Panc1 (cell line): ENCODE data around the gene TCEAL5. TPM values are rescaled to one million over a fixed set of nuclear protein-coding genes. Genes with fewer than 3 reads are reported as not detected.

Source experiments
- ATAC-seq: fragments of 200-7000 bp; cut with Tn5 transposase; 2 replicates; pipeline ENCODE4 v1.9.1; 2020; ENCODE audit warnings: mild to moderate bottlenecking, moderate library complexity
- BruUV-seq: library from RNA; stranded (reverse); fragments of 400-500 nt; replicated peaks from 2 replicates; lab custom pipeline; 2021; lab: Mats Ljungman, UMichigan
- CTCF ChIA-PET: fragments of 300-600 bp; sonication (Branson Sonifier 250); formaldehyde crosslinking; loops from one replicate; lab custom pipeline; 2022; ENCODE audit warnings: antibody characterized with exemption; lab: Charles Lee
- POLR2A ChIA-PET: fragments of 300-600 bp; sonication (Branson Sonifier 250); formaldehyde crosslinking; loops from one replicate; lab custom pipeline; 2022; ENCODE audit warnings: antibody characterized with exemption; lab: Charles Lee
- DNase-seq: peaks from one replicate; pipeline ENCODE4 v3.0.0-alpha.2; 2010; ENCODE audit warnings: low read depth, low spot score
- H3K27ac ChIP-seq: 2 replicates; pipeline ENCODE4 v1.5.1; 2011; ENCODE audit warnings: mild to moderate bottlenecking, low read length, inconsistent platforms
- H3K27me3 ChIP-seq: fragments of 200-500 bp; sonication (Bioruptor generic); 2 replicates; pipeline ENCODE4 v1.6.0; 2014; ENCODE audit warnings: low read length, inconsistent platforms; ENCODE audit not compliant: control insufficient read depth, insufficient read depth
- H3K36me3 ChIP-seq: fragments of 200-500 bp; sonication (Bioruptor generic); 2 replicates; pipeline ENCODE4 v1.5.1; 2014; ENCODE audit warnings: inconsistent platforms, mild to moderate bottlenecking, low read length, moderate library complexity; ENCODE audit not compliant: control insufficient read depth, insufficient read depth
- H3K4me1 ChIP-seq: 2 replicates; pipeline ENCODE4 v1.5.1; 2011; ENCODE audit warnings: inconsistent platforms, mild to moderate bottlenecking, low read length, moderate library complexity; ENCODE audit not compliant: control insufficient read depth, insufficient read depth
- H3K4me3 ChIP-seq, 2 experiments: 2 replicates each; pipeline ENCODE4 v1.5.1; 2011 to 2012; ENCODE audit warnings: low read depth in 2 of 2, low read length in 2 of 2, mild to moderate bottlenecking in 2 of 2, inconsistent platforms in 1 of 2, moderate library complexity in 1 of 2
- H3K9me3 ChIP-seq: fragments of 200-500 bp; sonication (Bioruptor generic); 2 replicates; pipeline ENCODE4 v1.5.1; 2014; ENCODE audit warnings: low read depth, mild to moderate bottlenecking, inconsistent platforms, low read length, moderate library complexity; ENCODE audit not compliant: control insufficient read depth, insufficient read depth
- POLR2AphosphoS5 ChIP-seq: IDR thresholded peaks from 2 replicates; pipeline ENCODE4 v1.6.1; 2012; ENCODE audit warnings: mild to moderate bottlenecking, low read depth, low read length, moderate library complexity
- SIN3A ChIP-seq: IDR thresholded peaks from 2 replicates; pipeline ENCODE4 v1.6.1; 2012; ENCODE audit warnings: low read depth, mild to moderate bottlenecking, low read length, moderate library complexity, borderline replicate concordance; ENCODE audit not compliant: insufficient read depth
- TCF7L2 ChIP-seq: IDR thresholded peaks from 2 replicates; pipeline ENCODE4 v1.6.1; 2011; ENCODE audit warnings: mild to moderate bottlenecking, low read depth, low read length, inconsistent platforms
- in situ Hi-C: cut with HindIII; loops from 2 replicates; pipeline ENCODE4 v1.10.0; 2016; ENCODE audit warnings: low sequenced_read_pairs, low pct_unique_long_range_greater_than_20kb
- intact Hi-C: fragments of 100-400 bp; cut with micrococcal nuclease; formaldehyde crosslinking; loops from one replicate; pipeline ENCODE4 v1.10.0; 2022; ENCODE audit not compliant: unreplicated experiment
- total RNA-seq: library from RNA; stranded (reverse); gene quantifications from one replicate; pipeline ENCODE4 v1.2.1, GENCODE V29; 2021; ENCODE audit not compliant: unreplicated experiment
- TF ChIP-seq, protein P1 (sequence below): fragments of 450-650 bp; IDR thresholded peaks from 2 replicates; pipeline ENCODE4 v1.5.1; 2017; ENCODE audit warnings: mild to moderate bottlenecking
- TF ChIP-seq, protein P2 (sequence below), 2 experiments: IDR thresholded peaks; 2 replicates each; pipeline ENCODE4 v1.6.1; 2011 to 2012; ENCODE audit warnings: low read depth in 2 of 2, control low read depth in 1 of 2, low read length in 1 of 2, mild to moderate bottlenecking in 1 of 2, moderate library complexity in 1 of 2; ENCODE audit not compliant: insufficient read depth in 1 of 2

Gene TCEAL5
- total RNA-seq, 1 experiment from 2014 or later: not detected

DNA sequence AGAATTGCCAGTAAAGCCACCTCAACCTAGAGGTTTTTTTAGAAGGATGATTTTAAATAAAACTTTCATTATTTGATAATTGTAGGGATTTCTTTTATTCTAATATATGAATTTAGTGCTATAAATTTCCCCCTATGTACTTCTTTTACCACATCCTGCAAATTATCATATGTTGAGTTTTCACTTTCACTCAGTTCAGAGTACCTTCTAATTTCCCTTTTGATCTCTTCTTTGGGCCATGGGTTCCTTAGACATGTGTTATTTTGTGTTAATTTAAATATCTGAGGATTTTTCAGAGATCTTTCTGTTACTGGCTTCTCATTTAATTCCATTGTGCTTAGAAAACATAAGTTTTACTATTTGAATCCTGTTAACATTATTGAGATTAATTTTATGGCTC, 28.2 kb upstream of the TCEAL5 start:
- Histone ChIP-seq H3K36me3 (no peaks in the 10 kb centered on the region), H3K9me3 (no peaks in the 10 kb centered on the region), H3K27ac (no peak overlapping the region), H3K4me1 (no peaks in the 10 kb centered on the region), H3K4me3 (no peak overlapping the region), H3K27me3 (no peaks in the 10 kb centered on the region)
- ATAC-seq (no peak), DNase-seq (no peak)
- in situ Hi-C loops: no loop called here
- BruUV-seq: no TSS peak
- ChIA-PET POLR2A (no interaction called here), CTCF (no interaction called here)
- no peak for TF ChIP-seq TCF7L2
- TF ChIP-seq, protein P1, sequence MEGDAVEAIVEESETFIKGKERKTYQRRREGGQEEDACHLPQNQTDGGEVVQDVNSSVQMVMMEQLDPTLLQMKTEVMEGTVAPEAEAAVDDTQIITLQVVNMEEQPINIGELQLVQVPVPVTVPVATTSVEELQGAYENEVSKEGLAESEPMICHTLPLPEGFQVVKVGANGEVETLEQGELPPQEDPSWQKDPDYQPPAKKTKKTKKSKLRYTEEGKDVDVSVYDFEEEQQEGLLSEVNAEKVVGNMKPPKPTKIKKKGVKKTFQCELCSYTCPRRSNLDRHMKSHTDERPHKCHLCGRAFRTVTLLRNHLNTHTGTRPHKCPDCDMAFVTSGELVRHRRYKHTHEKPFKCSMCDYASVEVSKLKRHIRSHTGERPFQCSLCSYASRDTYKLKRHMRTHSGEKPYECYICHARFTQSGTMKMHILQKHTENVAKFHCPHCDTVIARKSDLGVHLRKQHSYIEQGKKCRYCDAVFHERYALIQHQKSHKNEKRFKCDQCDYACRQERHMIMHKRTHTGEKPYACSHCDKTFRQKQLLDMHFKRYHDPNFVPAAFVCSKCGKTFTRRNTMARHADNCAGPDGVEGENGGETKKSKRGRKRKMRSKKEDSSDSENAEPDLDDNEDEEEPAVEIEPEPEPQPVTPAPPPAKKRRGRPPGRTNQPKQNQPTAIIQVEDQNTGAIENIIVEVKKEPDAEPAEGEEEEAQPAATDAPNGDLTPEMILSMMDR: no peak
- no peak for TF ChIP-seq SIN3A
- TF ChIP-seq, protein P2, sequence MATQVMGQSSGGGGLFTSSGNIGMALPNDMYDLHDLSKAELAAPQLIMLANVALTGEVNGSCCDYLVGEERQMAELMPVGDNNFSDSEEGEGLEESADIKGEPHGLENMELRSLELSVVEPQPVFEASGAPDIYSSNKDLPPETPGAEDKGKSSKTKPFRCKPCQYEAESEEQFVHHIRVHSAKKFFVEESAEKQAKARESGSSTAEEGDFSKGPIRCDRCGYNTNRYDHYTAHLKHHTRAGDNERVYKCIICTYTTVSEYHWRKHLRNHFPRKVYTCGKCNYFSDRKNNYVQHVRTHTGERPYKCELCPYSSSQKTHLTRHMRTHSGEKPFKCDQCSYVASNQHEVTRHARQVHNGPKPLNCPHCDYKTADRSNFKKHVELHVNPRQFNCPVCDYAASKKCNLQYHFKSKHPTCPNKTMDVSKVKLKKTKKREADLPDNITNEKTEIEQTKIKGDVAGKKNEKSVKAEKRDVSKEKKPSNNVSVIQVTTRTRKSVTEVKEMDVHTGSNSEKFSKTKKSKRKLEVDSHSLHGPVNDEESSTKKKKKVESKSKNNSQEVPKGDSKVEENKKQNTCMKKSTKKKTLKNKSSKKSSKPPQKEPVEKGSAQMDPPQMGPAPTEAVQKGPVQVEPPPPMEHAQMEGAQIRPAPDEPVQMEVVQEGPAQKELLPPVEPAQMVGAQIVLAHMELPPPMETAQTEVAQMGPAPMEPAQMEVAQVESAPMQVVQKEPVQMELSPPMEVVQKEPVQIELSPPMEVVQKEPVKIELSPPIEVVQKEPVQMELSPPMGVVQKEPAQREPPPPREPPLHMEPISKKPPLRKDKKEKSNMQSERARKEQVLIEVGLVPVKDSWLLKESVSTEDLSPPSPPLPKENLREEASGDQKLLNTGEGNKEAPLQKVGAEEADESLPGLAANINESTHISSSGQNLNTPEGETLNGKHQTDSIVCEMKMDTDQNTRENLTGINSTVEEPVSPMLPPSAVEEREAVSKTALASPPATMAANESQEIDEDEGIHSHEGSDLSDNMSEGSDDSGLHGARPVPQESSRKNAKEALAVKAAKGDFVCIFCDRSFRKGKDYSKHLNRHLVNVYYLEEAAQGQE (IDR thresholded peaks at IDR 0.05; ENCODE audit: insufficient read depth in 1 of 2, low read depth in 2 of 2, low read length in 1 of 2): no peak
- TF ChIP-seq POLR2AphosphoS5: no peak
- intact Hi-C loops: no loop called here

DNA sequence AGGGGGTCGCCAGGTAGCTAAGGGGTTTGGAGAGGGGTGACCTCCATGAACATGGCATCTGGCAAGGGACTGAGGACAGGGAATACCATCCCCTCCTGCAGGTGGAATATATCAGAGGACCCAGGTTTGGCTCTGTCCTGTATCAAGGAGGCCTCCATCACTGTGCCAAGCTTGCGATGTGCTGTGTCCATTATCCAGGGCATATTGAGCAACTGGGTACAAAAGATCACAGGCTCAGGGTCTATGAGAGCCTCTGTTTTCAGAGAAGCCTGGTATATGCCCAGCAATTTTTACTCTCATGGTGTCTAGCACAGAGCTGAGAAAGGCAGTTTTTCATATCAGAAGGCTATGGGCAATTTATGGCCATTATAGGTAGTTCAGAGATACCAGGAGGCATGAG, 16.6 kb upstream of the TCEAL5 start:
- in situ Hi-C loops: no loop called here
- Histone ChIP-seq H3K4me1 (no peaks in the 10 kb centered on the region), H3K9me3 (no peaks in the 10 kb centered on the region), H3K27ac (no peak overlapping the region), H3K36me3 (no peaks in the 10 kb centered on the region), H3K4me3 (no peak overlapping the region), H3K27me3 (no peaks in the 10 kb centered on the region; the same call in 1 of the 2 replicates)
- no TSS peak for BruUV-seq
- intact Hi-C loops: no loop called here
- no peak for DNase-seq
- no peak for TF ChIP-seq SIN3A
- TF ChIP-seq POLR2AphosphoS5: no peak
- TF ChIP-seq, protein P1: no peak
- no peak for TF ChIP-seq TCF7L2
- TF ChIP-seq, protein P2 (IDR thresholded peaks at IDR 0.05; ENCODE audit: insufficient read depth in 1 of 2, low read depth in 2 of 2, low read length in 1 of 2): no peak
- ChIA-PET POLR2A (no interaction called here), CTCF (no interaction called here)
- ATAC-seq: no peak
